LNCAP (cell line): ENCODE measurements around the gene LINGO1.

Source experiments
- TF ChIP-seq, protein P1 (sequence below): fragments of 450-650 bp; IDR thresholded peaks from 2 replicates; pipeline ENCODE4 v1.5.1; 2017; ENCODE audit warnings: mild to moderate bottlenecking

The LINGO1 gene

DNA sequence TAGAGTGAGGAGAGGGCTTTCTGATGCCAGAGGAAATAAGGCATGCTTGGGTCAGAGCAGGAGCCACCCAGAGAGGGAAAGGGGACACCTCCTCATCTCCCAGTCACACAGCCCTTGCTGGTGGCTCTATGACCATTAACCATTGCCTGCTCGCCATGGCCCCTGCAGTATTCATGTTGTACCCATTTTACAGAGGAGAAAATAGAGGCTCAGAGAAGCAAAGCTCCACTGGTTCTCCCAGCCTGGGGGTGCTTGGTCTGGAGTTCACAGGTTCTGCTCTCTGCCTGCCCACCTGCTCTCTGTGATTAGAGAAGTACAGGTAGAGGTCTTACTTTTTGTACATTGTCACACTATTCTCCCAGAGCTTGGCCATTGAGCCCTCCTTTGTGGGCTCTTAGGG, 56.2 kb downstream of the LINGO1 start:
- TF ChIP-seq, protein P1, sequence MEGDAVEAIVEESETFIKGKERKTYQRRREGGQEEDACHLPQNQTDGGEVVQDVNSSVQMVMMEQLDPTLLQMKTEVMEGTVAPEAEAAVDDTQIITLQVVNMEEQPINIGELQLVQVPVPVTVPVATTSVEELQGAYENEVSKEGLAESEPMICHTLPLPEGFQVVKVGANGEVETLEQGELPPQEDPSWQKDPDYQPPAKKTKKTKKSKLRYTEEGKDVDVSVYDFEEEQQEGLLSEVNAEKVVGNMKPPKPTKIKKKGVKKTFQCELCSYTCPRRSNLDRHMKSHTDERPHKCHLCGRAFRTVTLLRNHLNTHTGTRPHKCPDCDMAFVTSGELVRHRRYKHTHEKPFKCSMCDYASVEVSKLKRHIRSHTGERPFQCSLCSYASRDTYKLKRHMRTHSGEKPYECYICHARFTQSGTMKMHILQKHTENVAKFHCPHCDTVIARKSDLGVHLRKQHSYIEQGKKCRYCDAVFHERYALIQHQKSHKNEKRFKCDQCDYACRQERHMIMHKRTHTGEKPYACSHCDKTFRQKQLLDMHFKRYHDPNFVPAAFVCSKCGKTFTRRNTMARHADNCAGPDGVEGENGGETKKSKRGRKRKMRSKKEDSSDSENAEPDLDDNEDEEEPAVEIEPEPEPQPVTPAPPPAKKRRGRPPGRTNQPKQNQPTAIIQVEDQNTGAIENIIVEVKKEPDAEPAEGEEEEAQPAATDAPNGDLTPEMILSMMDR = no peak

DNA sequence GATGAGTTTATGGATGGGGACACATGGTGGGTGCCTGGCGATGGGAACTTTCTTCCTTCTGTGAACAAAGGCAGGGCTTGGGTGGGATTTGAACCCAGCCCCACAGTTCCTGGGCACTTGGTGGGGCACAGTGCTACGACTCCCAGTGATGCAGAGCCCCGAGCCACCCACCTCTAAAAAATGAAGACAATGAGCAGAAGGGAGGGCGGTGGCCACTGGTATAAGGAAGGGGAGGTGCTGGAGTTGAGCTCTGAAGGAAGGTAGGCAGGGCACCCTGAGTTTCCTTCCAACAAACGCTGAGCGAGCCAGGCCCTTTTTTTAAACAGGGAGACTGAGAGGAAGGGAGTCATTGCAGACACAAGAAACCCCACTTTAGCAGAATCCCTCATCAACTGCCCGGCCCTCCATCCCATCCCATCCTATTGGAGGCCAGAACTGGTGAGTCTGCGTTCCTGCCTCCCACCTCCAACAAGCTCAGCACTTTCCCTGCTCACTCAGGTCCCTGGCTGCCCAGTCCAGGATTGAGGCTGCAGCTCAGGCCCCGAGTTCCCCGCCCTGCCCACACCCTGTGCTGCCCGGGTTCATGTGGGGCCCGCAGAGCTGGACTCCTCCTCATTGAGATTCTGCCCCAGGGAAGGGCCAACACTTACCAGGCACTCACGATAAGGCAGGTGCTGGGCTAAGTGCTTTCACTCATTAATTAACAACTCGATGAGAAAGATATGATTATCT, 57.3 kb downstream of the LINGO1 start:
- TF ChIP-seq, protein P1 = no peak

DNA sequence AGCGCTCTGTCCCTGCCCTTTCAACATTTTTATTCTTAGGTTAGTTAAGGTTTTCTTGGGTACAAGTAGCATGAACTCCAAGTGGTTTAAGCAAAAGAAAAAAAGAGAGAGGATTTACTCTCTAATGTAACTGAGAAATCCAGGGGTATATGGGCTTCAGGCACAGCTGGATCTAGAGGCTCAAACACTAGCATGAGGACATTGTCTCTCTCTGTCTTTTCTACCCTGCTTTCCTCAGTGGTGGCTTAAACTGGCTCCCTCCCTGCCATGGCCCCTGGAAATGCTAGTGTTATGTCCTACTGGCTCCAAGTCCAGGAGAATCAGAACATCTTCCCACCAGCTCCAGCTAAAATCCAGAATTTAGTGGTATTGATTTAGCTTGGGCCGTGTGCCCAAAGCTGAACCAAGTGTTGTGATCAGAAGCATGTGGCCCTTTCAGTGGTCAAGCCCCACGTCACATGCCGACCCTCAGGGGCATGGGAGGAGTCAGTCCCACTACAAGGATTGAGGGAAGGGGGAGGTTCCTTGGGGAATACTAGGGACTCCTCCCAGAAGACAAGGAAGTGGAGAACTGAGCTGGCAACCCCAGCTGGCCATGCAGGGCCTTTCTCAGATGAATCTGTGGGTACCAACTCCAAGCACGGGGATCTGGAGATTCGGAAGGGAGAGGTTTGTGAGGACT, 58.0 kb downstream of the LINGO1 start:
- TF ChIP-seq, protein P1 = no peak

DNA sequence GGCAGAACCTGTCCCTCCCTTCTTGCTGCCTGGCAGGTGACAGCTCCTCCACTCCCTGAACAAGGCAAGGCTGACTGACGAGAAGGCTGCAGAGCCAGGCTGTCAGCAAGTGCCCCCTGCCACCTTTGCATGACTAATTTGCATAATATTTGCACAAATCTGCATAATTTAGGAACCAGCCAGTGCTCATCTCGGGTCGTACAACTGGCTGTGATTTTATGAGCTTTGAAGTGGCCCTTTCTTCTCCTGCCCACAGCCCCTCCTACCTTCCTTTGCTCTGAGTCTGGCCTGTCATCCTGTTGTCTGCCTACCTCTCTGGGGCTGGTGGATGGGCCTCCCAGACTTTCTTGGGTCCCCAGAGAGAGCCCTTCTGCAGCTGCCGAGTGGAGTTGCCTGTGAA, 58.9 kb downstream of the LINGO1 start:
- TF ChIP-seq, protein P1 = no peak

DNA sequence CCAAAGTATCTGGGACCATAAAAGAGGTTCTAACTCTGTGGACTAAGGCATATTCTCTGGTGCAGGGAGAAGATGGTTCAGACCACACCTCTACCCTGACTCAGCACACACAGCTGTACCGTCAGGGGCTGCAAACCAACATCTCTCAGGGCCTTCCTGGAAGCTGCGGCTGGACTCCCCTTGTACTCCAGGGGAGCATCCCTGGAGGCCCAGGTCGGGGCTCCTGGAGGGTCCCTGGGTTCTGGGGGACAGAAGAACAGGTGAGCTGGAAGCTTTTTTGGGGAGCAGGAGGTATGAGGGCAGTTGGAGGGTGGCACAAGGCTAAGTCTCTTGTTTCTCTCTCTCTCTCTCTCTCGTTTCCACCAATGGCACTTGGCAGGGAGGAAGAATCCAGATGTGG, 60.5 kb downstream of the LINGO1 start:
- TF ChIP-seq, protein P1 = no peak

- TF ChIP-seq, protein P1 = no peak
Observed at GRCh38 chr15:77571741-77572140, 61.0 kb downstream of the LINGO1 start.

GRCh38 chr15:77571181-77571580, 61.5 kb downstream of the LINGO1 start:
- TF ChIP-seq, protein P1 = no peak
